Body of pancreas (tissue), 4 donors: ENCODE measurements around the gene SLC25A51.

Experiments
- POLR2A ChIP-seq, 3 donors: fragments of 450-650 bp; IDR thresholded peaks; one replicate each; pipeline ENCODE4 v1.6.1; 2016; ENCODE audit warnings: antibody characterized with exemption in 3 of 3, mild to moderate bottlenecking in 2 of 3
- TF ChIP-seq, protein P1 (sequence below), 7 experiments: fragments of 450-650 bp in 4 of 7; fragments of 200-600 bp in 3 of 7; sonication (generic) in 3 of 7; IDR thresholded peaks; one replicate each; pipeline ENCODE4 v1.5.1; 2016 to 2019; ENCODE audit warnings: antibody characterized with exemption in 7 of 7

DNA sequence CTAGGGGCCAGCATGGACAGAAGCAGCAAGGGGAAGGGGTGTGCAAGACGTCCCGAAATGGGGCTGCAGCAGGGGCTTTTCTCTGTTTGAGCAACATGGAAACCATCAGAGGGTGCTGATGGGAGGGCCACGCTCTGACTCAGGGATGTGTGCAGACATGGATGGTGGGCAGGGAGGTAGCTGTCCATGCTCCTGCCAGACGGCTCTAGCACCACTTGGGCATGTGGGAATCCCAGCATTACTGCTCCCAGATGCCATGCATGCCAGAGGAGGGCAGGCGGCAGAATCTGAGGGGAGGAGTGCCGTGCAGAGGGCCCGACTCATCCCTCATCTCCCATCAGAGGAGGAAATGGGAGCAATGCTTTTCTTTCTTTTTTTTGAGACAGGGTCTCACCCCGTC lies 45.6 kb upstream of the SLC25A51 start:
- TF ChIP-seq, protein P1, sequence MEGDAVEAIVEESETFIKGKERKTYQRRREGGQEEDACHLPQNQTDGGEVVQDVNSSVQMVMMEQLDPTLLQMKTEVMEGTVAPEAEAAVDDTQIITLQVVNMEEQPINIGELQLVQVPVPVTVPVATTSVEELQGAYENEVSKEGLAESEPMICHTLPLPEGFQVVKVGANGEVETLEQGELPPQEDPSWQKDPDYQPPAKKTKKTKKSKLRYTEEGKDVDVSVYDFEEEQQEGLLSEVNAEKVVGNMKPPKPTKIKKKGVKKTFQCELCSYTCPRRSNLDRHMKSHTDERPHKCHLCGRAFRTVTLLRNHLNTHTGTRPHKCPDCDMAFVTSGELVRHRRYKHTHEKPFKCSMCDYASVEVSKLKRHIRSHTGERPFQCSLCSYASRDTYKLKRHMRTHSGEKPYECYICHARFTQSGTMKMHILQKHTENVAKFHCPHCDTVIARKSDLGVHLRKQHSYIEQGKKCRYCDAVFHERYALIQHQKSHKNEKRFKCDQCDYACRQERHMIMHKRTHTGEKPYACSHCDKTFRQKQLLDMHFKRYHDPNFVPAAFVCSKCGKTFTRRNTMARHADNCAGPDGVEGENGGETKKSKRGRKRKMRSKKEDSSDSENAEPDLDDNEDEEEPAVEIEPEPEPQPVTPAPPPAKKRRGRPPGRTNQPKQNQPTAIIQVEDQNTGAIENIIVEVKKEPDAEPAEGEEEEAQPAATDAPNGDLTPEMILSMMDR (IDR thresholded peaks at IDR 0.05) = no peak
- TF ChIP-seq POLR2A (IDR thresholded peaks at IDR 0.05) = no peak
